Fibroblast of pulmonary artery (primary cell): ENCODE results near the gene PRKAG2.

Experiments used
- DNase-seq: peaks from one replicate; pipeline ENCODE4 v3.0.0-alpha.2; 2010; ENCODE audit warnings: low read depth
- H3K4me3 ChIP-seq: replicated peaks from 2 replicates; pipeline ENCODE4 v1.5.1; 2011; ENCODE audit warnings: low read depth, mild to moderate bottlenecking, control low read depth, low read length, moderate library complexity
- CTCF ChIP-seq: IDR thresholded peaks from 2 replicates; pipeline ENCODE4 v1.5.1; 2011; ENCODE audit warnings: mild to moderate bottlenecking, control low read depth, low read length, inconsistent platforms; ENCODE audit errors: missing control alignments

Gene PRKAG2

GRCh38 chr7:151851145-151851751, 25.7 kb downstream of the PRKAG2 start:
- no peak for TF ChIP-seq CTCF
- no peak for DNase-seq
- H3K4me3 ChIP-seq, result no peak overlapping the region

- DNase-seq, result no peak
- TF ChIP-seq CTCF, result no peak
- H3K4me3 ChIP-seq, result no peak overlapping the region
Observed at GRCh38 chr7:151850491-151851124, 26.3 kb downstream of the PRKAG2 start.

GRCh38 chr7:151849879-151850260, 27.0 kb downstream of the PRKAG2 start:
- DNase-seq, result no peak
- TF ChIP-seq CTCF, result no peak
- no peak overlapping the region for H3K4me3 ChIP-seq

GRCh38 chr7:151849008-151849878, 27.7 kb downstream of the PRKAG2 start:
- DNase-seq, result no peak
- H3K4me3 ChIP-seq, result no peak overlapping the region
- no peak for TF ChIP-seq CTCF

- no peak overlapping the region for H3K4me3 ChIP-seq
- no peak for TF ChIP-seq CTCF
- DNase-seq, result no peak
Observed at GRCh38 chr7:151847681-151848081, 29.2 kb downstream of the PRKAG2 start.

- no peak overlapping the region for H3K4me3 ChIP-seq
- no peak for TF ChIP-seq CTCF
- DNase-seq, result no peak
Observed at GRCh38 chr7:151847136-151847535, 29.8 kb downstream of the PRKAG2 start.
